Measurements from ENCODE around the gene MUSK.

- TF ChIP-seq, protein P1, sequence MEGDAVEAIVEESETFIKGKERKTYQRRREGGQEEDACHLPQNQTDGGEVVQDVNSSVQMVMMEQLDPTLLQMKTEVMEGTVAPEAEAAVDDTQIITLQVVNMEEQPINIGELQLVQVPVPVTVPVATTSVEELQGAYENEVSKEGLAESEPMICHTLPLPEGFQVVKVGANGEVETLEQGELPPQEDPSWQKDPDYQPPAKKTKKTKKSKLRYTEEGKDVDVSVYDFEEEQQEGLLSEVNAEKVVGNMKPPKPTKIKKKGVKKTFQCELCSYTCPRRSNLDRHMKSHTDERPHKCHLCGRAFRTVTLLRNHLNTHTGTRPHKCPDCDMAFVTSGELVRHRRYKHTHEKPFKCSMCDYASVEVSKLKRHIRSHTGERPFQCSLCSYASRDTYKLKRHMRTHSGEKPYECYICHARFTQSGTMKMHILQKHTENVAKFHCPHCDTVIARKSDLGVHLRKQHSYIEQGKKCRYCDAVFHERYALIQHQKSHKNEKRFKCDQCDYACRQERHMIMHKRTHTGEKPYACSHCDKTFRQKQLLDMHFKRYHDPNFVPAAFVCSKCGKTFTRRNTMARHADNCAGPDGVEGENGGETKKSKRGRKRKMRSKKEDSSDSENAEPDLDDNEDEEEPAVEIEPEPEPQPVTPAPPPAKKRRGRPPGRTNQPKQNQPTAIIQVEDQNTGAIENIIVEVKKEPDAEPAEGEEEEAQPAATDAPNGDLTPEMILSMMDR (conservative IDR thresholded peaks at IDR 0.05; ENCODE audit: low read depth, low read length), result no peak
- TF ChIP-seq POLR2A (IDR thresholded peaks at IDR 0.05; ENCODE audit: low read depth, low read length) (no peak), NFE2L2 (IDR thresholded peaks at IDR 0.05; ENCODE audit: low read depth, low read length) (no peak), RAD21 (IDR thresholded peaks at IDR 0.05; ENCODE audit: low read length) (no peak), CEBPB (IDR thresholded peaks at IDR 0.05; ENCODE audit: low read depth, low read length) (no peak), ELK1 (IDR thresholded peaks at IDR 0.05; ENCODE audit: borderline replicate concordance, low read depth, low read length) (no peak), MXI1 (IDR thresholded peaks at IDR 0.05; ENCODE audit: borderline replicate concordance, low read depth, low read length) (no peak)
Observed at GRCh38 chr9:110784309-110784708, 115.7 kb downstream of the MUSK start.

All from IMR-90 (cell line).